Measurements from ENCODE around the gene ZNF541. TPM values are rescaled to one million over a fixed set of nuclear protein-coding genes. Genes with fewer than 3 reads are reported as not detected.

The ZNF541 gene
- total RNA-seq, 1 experiment from 2014 or later: 0.07 TPM

GRCh38 chr19:47610902-47611301, 38.0 kb upstream of the ZNF541 start:
- Mint-ChIP-seq H3K4me3 (peak overlapping the region; percentile 61), H3K9me3 (peaks cover 4% of the 10 kb centered on the region), H3K4me1 (peaks cover 46% of the 10 kb centered on the region), H3K36me3 (peaks cover 11% of the 10 kb centered on the region), H3K27me3 (ENCODE audit: low read depth) (no peaks in the 10 kb centered on the region; the same call in 1 of the 2 replicates), H3K27ac (peak overlapping the region; percentile 91)
- TF ChIP-seq, protein P1, sequence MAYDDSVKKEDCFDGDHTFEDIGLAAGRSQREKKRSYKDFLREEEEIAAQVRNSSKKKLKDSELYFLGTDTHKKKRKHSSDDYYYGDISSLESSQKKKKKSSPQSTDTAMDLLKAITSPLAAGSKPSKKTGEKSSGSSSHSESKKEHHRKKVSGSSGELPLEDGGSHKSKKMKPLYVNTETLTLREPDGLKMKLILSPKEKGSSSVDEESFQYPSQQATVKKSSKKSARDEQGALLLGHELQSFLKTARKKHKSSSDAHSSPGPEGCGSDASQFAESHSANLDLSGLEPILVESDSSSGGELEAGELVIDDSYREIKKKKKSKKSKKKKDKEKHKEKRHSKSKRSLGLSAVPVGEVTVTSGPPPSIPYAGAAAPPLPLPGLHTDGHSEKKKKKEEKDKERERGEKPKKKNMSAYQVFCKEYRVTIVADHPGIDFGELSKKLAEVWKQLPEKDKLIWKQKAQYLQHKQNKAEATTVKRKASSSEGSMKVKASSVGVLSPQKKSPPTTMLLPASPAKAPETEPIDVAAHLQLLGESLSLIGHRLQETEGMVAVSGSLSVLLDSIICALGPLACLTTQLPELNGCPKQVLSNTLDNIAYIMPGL (CRISPR knock-in tag; IDR thresholded peaks at IDR 0.05): no peak
- TF ChIP-seq FOXP1 (CRISPR knock-in tag; IDR thresholded peaks at IDR 0.05; ENCODE audit: borderline replicate concordance) (no peak), ZNF532 (CRISPR knock-in tag; IDR thresholded peaks at IDR 0.05; ENCODE audit: borderline replicate concordance) (no peak), SMAD3 (CRISPR knock-in tag; IDR thresholded peaks at IDR 0.05; ENCODE audit: borderline replicate concordance) (no peak), STAT6 (CRISPR knock-in tag; conservative IDR thresholded peaks at IDR 0.05; ENCODE audit: low read depth) (no peak), TCF7 (CRISPR knock-in tag; IDR thresholded peaks at IDR 0.05; ENCODE audit: low read depth) (no peak), ELF4 (CRISPR knock-in tag; IDR thresholded peaks at IDR 0.05; ENCODE audit: low read depth) (no peak)
- ATAC-seq (no peak), DNase-seq (ENCODE audit: low spot score) (no peak)
- POLR2A ChIA-PET: interaction anchor here (0.6 to 4.3 kb wide), 2 partner anchors 11 to 15 kb away, joined by 3 to 31 read pairs; no protein-coding TSS in a partner anchor
- CTCF ChIA-PET: interaction anchor here (1.0 to 2.7 kb wide), 8 partner anchors 11 to 174 kb away, joined by 3 to 12 read pairs (median 6); partner anchors contain the start of genes EHD2, KPTN and NAPA

- DNase-seq (ENCODE audit: low spot score) (peak; percentile 48), ATAC-seq (no peak)
- H3K4me3 Mint-ChIP-seq: peak overlapping the region; percentile 61
- H3K36me3 Mint-ChIP-seq: peaks cover 9% of the 10 kb centered on the region
- H3K9me3 Mint-ChIP-seq: peaks cover 4% of the 10 kb centered on the region
- peak overlapping the region; percentile 91 for H3K27ac Mint-ChIP-seq
- H3K27me3 Mint-ChIP-seq (ENCODE audit: low read depth): no peaks in the 10 kb centered on the region; the same call in 1 of the 2 replicates
- CTCF ChIA-PET: interaction anchor here (0.7 to 2.7 kb wide), 8 partner anchors 10 to 173 kb away, joined by 3 to 12 read pairs (median 6); partner anchors contain the start of genes EHD2, KPTN and NAPA
- POLR2A ChIA-PET: interaction anchor here (0.6 to 4.3 kb wide), 3 partner anchors 10 to 230 kb away, joined by 3 to 31 read pairs (median 5); no protein-coding TSS in a partner anchor
- peaks cover 39% of the 10 kb centered on the region for H3K4me1 Mint-ChIP-seq
- no peak for TF ChIP-seq FOXK1 (CRISPR knock-in tag; IDR thresholded peaks at IDR 0.05)
- TF ChIP-seq, protein P2, sequence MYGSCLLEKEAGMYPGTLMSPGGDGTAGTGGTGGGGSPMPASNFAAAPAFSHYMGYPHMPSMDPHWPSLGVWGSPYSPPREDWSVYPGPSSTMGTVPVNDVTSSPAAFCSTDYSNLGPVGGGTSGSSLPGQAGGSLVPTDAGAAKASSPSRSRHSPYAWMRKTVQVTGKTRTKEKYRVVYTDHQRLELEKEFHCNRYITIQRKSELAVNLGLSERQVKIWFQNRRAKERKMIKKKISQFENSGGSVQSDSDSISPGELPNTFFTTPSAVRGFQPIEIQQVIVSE (CRISPR knock-in tag; IDR thresholded peaks at IDR 0.05; ENCODE audit: borderline replicate concordance): no peak
- TF ChIP-seq HMGA2 (CRISPR knock-in tag; IDR thresholded peaks at IDR 0.05): no peak
- TF ChIP-seq FOXP1 (CRISPR knock-in tag; IDR thresholded peaks at IDR 0.05; ENCODE audit: borderline replicate concordance): peak; percentile 24; the same call in 1 of the 2 replicates
- TF ChIP-seq NFYB (CRISPR knock-in tag; conservative IDR thresholded peaks at IDR 0.05; ENCODE audit: low read depth): no peak
- TF ChIP-seq ESRRA (CRISPR knock-in tag; IDR thresholded peaks at IDR 0.05; ENCODE audit: borderline replicate concordance): no peak
- TF ChIP-seq SMAD4 (CRISPR knock-in tag; IDR thresholded peaks at IDR 0.05): no peak
- no peak for TF ChIP-seq TEAD4 (CRISPR knock-in tag; IDR thresholded peaks at IDR 0.05)
- peak; percentile 58; the same call in 1 of the 2 replicates for TF ChIP-seq ZNF263 (CRISPR knock-in tag; IDR thresholded peaks at IDR 0.05; ENCODE audit: low read depth)
- TF ChIP-seq MYBL2 (CRISPR knock-in tag; IDR thresholded peaks at IDR 0.05): no peak
- TF ChIP-seq GRHL2 (CRISPR knock-in tag; IDR thresholded peaks at IDR 0.05; ENCODE audit: insufficient replicate concordance, severe bottlenecking): no peak
- TF ChIP-seq ZNF425 (CRISPR knock-in tag; conservative IDR thresholded peaks at IDR 0.05): no peak
- no peak for TF ChIP-seq ZNF317 (CRISPR knock-in tag; IDR thresholded peaks at IDR 0.05; ENCODE audit: borderline replicate concordance, low read depth)
- TF ChIP-seq MXD4 (CRISPR knock-in tag; IDR thresholded peaks at IDR 0.05; ENCODE audit: borderline replicate concordance): no peak
Observed at GRCh38 chr19:47609906-47610894, 37.3 kb upstream of the ZNF541 start.
